ENCODE measurements around the gene H19. TPM values are rescaled to one million over a fixed set of nuclear protein-coding genes. Genes with fewer than 3 reads are reported as not detected.

The H19 gene
- total and polyA plus RNA-seq, 9 of the 15 experiments (the other 6 are each of a cell fraction or from before 2014, with no cell fraction given): 0.13 to 682 (median 15.7) TPM

- no peak for ATAC-seq
- no peak overlapping the region for H3K27ac ChIP-seq (ENCODE audit: extremely low read depth, low read depth, low read length)
- TF ChIP-seq BMI1 (IDR thresholded peaks at IDR 0.05; ENCODE audit: low read length) (no peak), CBFA2T2 (conservative IDR thresholded peaks at IDR 0.05) (no peak), PPARD (CRISPR knock-in tag; IDR thresholded peaks at IDR 0.05) (no peak), CEBPZ (IDR thresholded peaks at IDR 0.05; ENCODE audit: borderline replicate concordance, low read depth, low read length) (no peak), BHLHE40 (IDR thresholded peaks at IDR 0.05; ENCODE audit: low read length) (no peak), ZBTB7A (IDR thresholded peaks at IDR 0.05; ENCODE audit: borderline replicate concordance, control insufficient read depth, low read depth, low read length) (no peak), PTRF (tag; IDR thresholded peaks at IDR 0.05) (no peak), PATZ1 (CRISPR knock-in tag; IDR thresholded peaks at IDR 0.05; ENCODE audit: borderline replicate concordance) (no peak), POLR2G (IDR thresholded peaks at IDR 0.05; ENCODE audit: low read depth, low read length) (no peak)
- TF ChIP-seq, protein P1, sequence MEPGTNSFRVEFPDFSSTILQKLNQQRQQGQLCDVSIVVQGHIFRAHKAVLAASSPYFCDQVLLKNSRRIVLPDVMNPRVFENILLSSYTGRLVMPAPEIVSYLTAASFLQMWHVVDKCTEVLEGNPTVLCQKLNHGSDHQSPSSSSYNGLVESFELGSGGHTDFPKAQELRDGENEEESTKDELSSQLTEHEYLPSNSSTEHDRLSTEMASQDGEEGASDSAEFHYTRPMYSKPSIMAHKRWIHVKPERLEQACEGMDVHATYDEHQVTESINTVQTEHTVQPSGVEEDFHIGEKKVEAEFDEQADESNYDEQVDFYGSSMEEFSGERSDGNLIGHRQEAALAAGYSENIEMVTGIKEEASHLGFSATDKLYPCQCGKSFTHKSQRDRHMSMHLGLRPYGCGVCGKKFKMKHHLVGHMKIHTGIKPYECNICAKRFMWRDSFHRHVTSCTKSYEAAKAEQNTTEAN (CRISPR knock-in tag; IDR thresholded peaks at IDR 0.05): no peak
- TF ChIP-seq, protein P2, sequence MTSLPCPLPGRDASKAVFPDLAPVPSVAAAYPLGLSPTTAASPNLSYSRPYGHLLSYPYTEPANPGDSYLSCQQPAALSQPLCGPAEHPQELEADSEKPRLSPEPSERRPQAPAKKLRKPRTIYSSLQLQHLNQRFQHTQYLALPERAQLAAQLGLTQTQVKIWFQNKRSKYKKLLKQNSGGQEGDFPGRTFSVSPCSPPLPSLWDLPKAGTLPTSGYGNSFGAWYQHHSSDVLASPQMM (CRISPR knock-in tag; IDR thresholded peaks at IDR 0.05): no peak
- TF ChIP-seq, protein P3, sequence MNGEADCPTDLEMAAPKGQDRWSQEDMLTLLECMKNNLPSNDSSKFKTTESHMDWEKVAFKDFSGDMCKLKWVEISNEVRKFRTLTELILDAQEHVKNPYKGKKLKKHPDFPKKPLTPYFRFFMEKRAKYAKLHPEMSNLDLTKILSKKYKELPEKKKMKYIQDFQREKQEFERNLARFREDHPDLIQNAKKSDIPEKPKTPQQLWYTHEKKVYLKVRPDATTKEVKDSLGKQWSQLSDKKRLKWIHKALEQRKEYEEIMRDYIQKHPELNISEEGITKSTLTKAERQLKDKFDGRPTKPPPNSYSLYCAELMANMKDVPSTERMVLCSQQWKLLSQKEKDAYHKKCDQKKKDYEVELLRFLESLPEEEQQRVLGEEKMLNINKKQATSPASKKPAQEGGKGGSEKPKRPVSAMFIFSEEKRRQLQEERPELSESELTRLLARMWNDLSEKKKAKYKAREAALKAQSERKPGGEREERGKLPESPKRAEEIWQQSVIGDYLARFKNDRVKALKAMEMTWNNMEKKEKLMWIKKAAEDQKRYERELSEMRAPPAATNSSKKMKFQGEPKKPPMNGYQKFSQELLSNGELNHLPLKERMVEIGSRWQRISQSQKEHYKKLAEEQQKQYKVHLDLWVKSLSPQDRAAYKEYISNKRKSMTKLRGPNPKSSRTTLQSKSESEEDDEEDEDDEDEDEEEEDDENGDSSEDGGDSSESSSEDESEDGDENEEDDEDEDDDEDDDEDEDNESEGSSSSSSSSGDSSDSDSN (IDR thresholded peaks at IDR 0.05; ENCODE audit: borderline replicate concordance in 1 of 2, low read depth in 2 of 2, low read length in 2 of 2): no peak
Observed at GRCh38 chr11:1992111-1992510, 5.5 kb downstream of the H19 start.

More at GRCh38 chr11:1992111-1992510, 5.5 kb downstream of the H19 start:
- in situ Hi-C loops (cut with MboI): no loop called here
- DNase-seq (ENCODE audit: extremely low read depth in 1 of 4, low spot score in 3 of 4) (no peak), FAIRE-seq (no peak)
- Histone ChIP-seq H3K4me2 (ENCODE audit: insufficient read depth, low read length) (no peak overlapping the region), H3K79me2 (ENCODE audit: control insufficient read depth, insufficient read depth, low read length) (no peaks in the 10 kb centered on the region), H3K36me3 (ENCODE audit: control insufficient read depth, insufficient read depth, low read length) (no peaks in the 10 kb centered on the region), H4K20me1 (replicated peaks; ENCODE audit: control insufficient read depth, insufficient read depth, low read length) (no peaks in the 10 kb centered on the region), H3K4me3 (no peak overlapping the region), H3K27me3 (ENCODE audit: control insufficient read depth in 2 of 2, insufficient read depth in 2 of 2, low read length in 2 of 2) (no peaks in the 10 kb centered on the region), H3K4me1 (replicated peaks in 1 of 2; ENCODE audit: control insufficient read depth in 2 of 2, insufficient read depth in 2 of 2, low read length in 2 of 2) (no peaks in the 10 kb centered on the region; a peak in 1 of 5 replicates), H3K9me3 (replicated peaks; ENCODE audit: control insufficient read depth, insufficient read depth, low read depth, low read length) (no peaks in the 10 kb centered on the region), H3K9me1 (ENCODE audit: control insufficient read depth, insufficient read depth, low read length) (no peaks in the 10 kb centered on the region), H3K9ac (ENCODE audit: insufficient read depth in 1 of 2, low read depth in 2 of 2, low read length in 2 of 2) (no peak overlapping the region), H2AFZ (ENCODE audit: low read depth, low read length) (no peak overlapping the region)
- intact Hi-C loops (cut with micrococcal nuclease): no loop called here
- CTCF ChIA-PET (ENCODE audit: low intra/inter-chr PET ratio): no interaction called here
- no CpG with 5 or more reads among the region's 26 CpGs for WGBS (ENCODE audit: insufficient coverage, low coverage, missing lambda C conversion rate)
- POLR2A ChIA-PET: interaction anchor here (0.6 kb wide), 1 partner anchor 28 kb away, joined by 3 read pairs; no protein-coding TSS in a partner anchor
- BruUV-seq (replicated peaks): no TSS peak

All from K562 (cell line).